HepG2 (cell line): ENCODE data around the gene ORC3. TPM values are rescaled to one million over a fixed set of nuclear protein-coding genes. Genes with fewer than 3 reads are reported as not detected.

ENCODE experiments used
- CAMTA2 ChIP-seq: sonication (generic); formaldehyde crosslinking; IDR thresholded peaks from 2 replicates; pipeline ENCODE4 v1.4.0; 2020; ENCODE audit warnings: mild to moderate bottlenecking, missing genetic modification reagents, borderline replicate concordance
- HOXD1 ChIP-seq: sonication (generic); formaldehyde crosslinking; IDR thresholded peaks from 2 replicates; pipeline ENCODE4 v1.5.0; 2020; ENCODE audit warnings: missing genetic modification reagents
- MBD4 ChIP-seq: IDR thresholded peaks from 2 replicates; pipeline ENCODE4 v1.6.1; 2012; ENCODE audit warnings: low read length, inconsistent platforms, borderline replicate concordance
- PCBP2 ChIP-seq: fragments of 200-400 bp; formaldehyde crosslinking; optimal IDR thresholded peaks from 2 replicates; pipeline ENCODE3; 2018; ENCODE audit warnings: low read length, low read depth; ENCODE audit not compliant: poor library complexity, severe bottlenecking
- ZKSCAN8 ChIP-seq: IDR thresholded peaks from 2 replicates; pipeline ENCODE4 v1.6.1; 2016; ENCODE audit warnings: borderline replicate concordance, missing genetic modification reagents, missing compliant biosample characterization
- ZNF18 ChIP-seq: sonication (generic); formaldehyde crosslinking; IDR thresholded peaks from 2 replicates; pipeline ENCODE4 v1.8.0; 2022; ENCODE audit warnings: mild to moderate bottlenecking, missing genetic modification reagents; ENCODE audit not compliant: insufficient replicate concordance
- ZNF331 ChIP-seq: sonication (generic); formaldehyde crosslinking; IDR thresholded peaks from 2 replicates; pipeline ENCODE4 v1.4.0; 2020; ENCODE audit warnings: missing genetic modification reagents
- ZNF343 ChIP-seq: sonication (generic); formaldehyde crosslinking; IDR thresholded peaks from 2 replicates; pipeline ENCODE4 v1.4.0; 2020; ENCODE audit warnings: mild to moderate bottlenecking, missing genetic modification reagents
- ZNF646 ChIP-seq: sonication (generic); formaldehyde crosslinking; IDR thresholded peaks from 2 replicates; pipeline ENCODE4 v1.9.0; 2021; ENCODE audit warnings: mild to moderate bottlenecking, missing genetic modification reagents
- ZNF674 ChIP-seq: sonication (generic); formaldehyde crosslinking; IDR thresholded peaks from 2 replicates; pipeline ENCODE4 v1.5.0; 2020; ENCODE audit warnings: low read depth, mild to moderate bottlenecking, missing genetic modification reagents
- polyA plus RNA-seq, 8 experiments: library from polyadenylated mRNA; depleted of rRNA in 3 of 8; stranded (reverse) in 7 of 8; unstranded in 1 of 8; fragments of >200 nt; fragmentation: Illumina TruSeq in 4 of 8; extraction: Trizol in 4 of 8; gene quantifications; 2 replicates each; pipeline versions ENCODE4 v1.2.1 to v1.2.3, GENCODE V29; 2011 to 2016; ENCODE audit warnings: low read depth in 4 of 8, missing spikeins in 1 of 8, mixed read lengths in 1 of 8; ENCODE audit not compliant: insufficient read depth in 1 of 8
- total RNA-seq, 5 experiments: library from RNA; depleted of rRNA; stranded (reverse); fragments of >200 nt; fragmentation: Illumina TruSeq; extraction: Trizol; gene quantifications; 2 replicates each; pipeline ENCODE4 v1.2.3, GENCODE V29; 2016; ENCODE audit warnings: low read depth in 1 of 5
- TF ChIP-seq, protein P1 (sequence below): sonication (generic); formaldehyde crosslinking; IDR thresholded peaks from 2 replicates; pipeline ENCODE4 v1.4.0; 2020; ENCODE audit warnings: missing genetic modification reagents
- TF ChIP-seq, protein P2 (sequence below): sonication (generic); formaldehyde crosslinking; IDR thresholded peaks from 2 replicates; pipeline ENCODE4 v1.5.0; 2020; ENCODE audit warnings: missing genetic modification reagents
- TF ChIP-seq, protein P3 (sequence below): sonication (generic); formaldehyde crosslinking; IDR thresholded peaks from 2 replicates; pipeline ENCODE4 v1.5.0; 2020; ENCODE audit warnings: missing genetic modification reagents

The ORC3 gene
- total and polyA plus RNA-seq, 2 of the 13 experiments (the other 11 are each of a cell fraction or from before 2014, with no cell fraction given) = 21.8 to 43.5 TPM

DNA sequence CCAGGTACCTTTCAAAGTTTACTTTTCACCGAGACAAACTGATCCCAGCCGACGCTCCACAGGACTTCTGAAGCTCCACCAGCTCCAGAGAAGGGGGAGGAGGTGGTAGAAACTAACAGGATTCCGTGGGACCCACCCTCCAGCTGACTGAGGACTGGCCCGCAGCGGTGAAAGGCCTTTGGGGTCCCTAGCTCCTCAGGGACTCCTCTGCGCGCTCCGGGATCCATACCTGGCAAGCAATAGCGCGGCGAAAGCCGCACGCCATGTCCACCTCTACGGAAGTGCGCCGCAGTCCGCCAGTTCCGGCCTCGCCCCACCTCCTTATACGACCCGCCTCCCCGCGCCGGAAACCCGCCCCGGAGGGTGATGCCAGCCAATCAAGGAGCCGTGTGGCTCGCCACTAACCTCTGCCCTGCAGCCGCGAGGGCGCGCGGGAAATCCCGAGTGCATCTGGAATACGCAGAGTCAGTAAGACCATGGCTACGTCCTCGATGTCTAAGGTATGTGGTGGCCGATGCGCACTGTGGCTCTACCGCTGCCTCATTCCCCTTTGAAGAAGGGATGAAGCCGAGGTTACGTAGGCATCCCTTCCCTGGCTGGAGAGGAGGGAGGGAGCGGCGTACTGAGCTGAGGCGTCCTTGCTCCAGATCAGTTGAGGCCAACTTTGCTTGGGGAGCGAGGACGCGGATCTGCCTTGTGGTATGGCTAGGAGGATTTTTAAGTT, at the start of gene ORC3, which contains the start of gene RARS2 (continued):
- TF ChIP-seq, protein P1, sequence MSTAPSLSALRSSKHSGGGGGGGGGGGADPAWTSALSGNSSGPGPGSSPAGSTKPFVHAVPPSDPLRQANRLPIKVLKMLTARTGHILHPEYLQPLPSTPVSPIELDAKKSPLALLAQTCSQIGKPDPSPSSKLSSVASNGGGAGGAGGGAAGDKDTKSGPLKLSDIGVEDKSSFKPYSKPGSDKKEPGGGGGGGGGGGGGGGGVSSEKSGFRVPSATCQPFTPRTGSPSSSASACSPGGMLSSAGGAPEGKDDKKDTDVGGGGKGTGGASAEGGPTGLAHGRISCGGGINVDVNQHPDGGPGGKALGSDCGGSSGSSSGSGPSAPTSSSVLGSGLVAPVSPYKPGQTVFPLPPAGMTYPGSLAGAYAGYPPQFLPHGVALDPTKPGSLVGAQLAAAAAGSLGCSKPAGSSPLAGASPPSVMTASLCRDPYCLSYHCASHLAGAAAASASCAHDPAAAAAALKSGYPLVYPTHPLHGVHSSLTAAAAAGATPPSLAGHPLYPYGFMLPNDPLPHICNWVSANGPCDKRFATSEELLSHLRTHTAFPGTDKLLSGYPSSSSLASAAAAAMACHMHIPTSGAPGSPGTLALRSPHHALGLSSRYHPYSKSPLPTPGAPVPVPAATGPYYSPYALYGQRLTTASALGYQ = no peak; the same call in 1 of the 2 replicates
- peak; percentile 42 for TF ChIP-seq ZNF18
- no peak for TF ChIP-seq PCBP2
- no peak for TF ChIP-seq ZKSCAN8 (CRISPR knock-in tag)
- peak; percentile 16; the same call in 1 of the 2 replicates for TF ChIP-seq ZNF343 (CRISPR knock-in tag)
- no peak for TF ChIP-seq ZNF674 (CRISPR knock-in tag)
- TF ChIP-seq ZNF646 = no peak
- TF ChIP-seq MBD4 = no peak
- TF ChIP-seq, protein P2, sequence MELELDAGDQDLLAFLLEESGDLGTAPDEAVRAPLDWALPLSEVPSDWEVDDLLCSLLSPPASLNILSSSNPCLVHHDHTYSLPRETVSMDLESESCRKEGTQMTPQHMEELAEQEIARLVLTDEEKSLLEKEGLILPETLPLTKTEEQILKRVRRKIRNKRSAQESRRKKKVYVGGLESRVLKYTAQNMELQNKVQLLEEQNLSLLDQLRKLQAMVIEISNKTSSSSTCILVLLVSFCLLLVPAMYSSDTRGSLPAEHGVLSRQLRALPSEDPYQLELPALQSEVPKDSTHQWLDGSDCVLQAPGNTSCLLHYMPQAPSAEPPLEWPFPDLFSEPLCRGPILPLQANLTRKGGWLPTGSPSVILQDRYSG = no peak
- TF ChIP-seq HOXD1 = peak; percentile 76; the same call in 1 of the 2 replicates
- no peak for TF ChIP-seq CAMTA2 (CRISPR knock-in tag)
- TF ChIP-seq, protein P3, sequence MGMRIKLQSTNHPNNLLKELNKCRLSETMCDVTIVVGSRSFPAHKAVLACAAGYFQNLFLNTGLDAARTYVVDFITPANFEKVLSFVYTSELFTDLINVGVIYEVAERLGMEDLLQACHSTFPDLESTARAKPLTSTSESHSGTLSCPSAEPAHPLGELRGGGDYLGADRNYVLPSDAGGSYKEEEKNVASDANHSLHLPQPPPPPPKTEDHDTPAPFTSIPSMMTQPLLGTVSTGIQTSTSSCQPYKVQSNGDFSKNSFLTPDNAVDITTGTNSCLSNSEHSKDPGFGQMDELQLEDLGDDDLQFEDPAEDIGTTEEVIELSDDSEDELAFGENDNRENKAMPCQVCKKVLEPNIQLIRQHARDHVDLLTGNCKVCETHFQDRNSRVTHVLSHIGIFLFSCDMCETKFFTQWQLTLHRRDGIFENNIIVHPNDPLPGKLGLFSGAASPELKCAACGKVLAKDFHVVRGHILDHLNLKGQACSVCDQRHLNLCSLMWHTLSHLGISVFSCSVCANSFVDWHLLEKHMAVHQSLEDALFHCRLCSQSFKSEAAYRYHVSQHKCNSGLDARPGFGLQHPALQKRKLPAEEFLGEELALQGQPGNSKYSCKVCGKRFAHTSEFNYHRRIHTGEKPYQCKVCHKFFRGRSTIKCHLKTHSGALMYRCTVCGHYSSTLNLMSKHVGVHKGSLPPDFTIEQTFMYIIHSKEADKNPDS (CRISPR knock-in tag) = no peak
- TF ChIP-seq ZNF331 (CRISPR knock-in tag) = peak; percentile 85; the same call in 1 of the 2 replicates
